Omental fat pad (tissue), 4 donors: ENCODE results near the gene HOPX. TPM values are rescaled to one million over a fixed set of nuclear protein-coding genes. Genes with fewer than 3 reads are reported as not detected.
"Not testable (repeated sequence)": the region's sequence is repeated elsewhere in the genome, so short reads cannot be mapped to it uniquely, and the experiment has no call there.

Experiments
- ATAC-seq: fragments of 150-250 bp; one replicate; pipeline ENCODE4 v1.9.1; 2016; ENCODE audit warnings: mild to moderate bottlenecking, moderate library complexity; ENCODE audit not compliant: low FRiP score
- DNase-seq: peaks from one replicate; pipeline ENCODE4 v3.0.0-alpha.2; 2019; ENCODE audit warnings: low spot score
- total RNA-seq, 4 donors: library from RNA; depleted of rRNA; stranded (reverse); fragments of >200 nt; gene quantifications; one replicate each; pipeline ENCODE4 v1.1.0, GENCODE V29; 2016
- TF ChIP-seq, protein P1 (sequence below), 3 donors: fragments of 450-650 bp; IDR thresholded peaks; one replicate each; pipeline ENCODE4 v1.5.1; 2016 to 2017; ENCODE audit warnings: antibody characterized with exemption in 3 of 3, mild to moderate bottlenecking in 3 of 3, moderate library complexity in 2 of 3

The HOPX gene, protein sequence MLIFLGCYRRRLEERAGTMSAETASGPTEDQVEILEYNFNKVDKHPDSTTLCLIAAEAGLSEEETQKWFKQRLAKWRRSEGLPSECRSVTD
- total RNA-seq: 1 to 10 TPM; 2.4 to 6.8 (median 4.1) TPM

GRCh38 chr4:56681158-56681852 lies at the start of gene HOPX:
TSS of gene HOPX (minus strand) at chr4:56681296. CDS start at chr4:56657816, 23,480 bp downstream.
- TF ChIP-seq, protein P1, sequence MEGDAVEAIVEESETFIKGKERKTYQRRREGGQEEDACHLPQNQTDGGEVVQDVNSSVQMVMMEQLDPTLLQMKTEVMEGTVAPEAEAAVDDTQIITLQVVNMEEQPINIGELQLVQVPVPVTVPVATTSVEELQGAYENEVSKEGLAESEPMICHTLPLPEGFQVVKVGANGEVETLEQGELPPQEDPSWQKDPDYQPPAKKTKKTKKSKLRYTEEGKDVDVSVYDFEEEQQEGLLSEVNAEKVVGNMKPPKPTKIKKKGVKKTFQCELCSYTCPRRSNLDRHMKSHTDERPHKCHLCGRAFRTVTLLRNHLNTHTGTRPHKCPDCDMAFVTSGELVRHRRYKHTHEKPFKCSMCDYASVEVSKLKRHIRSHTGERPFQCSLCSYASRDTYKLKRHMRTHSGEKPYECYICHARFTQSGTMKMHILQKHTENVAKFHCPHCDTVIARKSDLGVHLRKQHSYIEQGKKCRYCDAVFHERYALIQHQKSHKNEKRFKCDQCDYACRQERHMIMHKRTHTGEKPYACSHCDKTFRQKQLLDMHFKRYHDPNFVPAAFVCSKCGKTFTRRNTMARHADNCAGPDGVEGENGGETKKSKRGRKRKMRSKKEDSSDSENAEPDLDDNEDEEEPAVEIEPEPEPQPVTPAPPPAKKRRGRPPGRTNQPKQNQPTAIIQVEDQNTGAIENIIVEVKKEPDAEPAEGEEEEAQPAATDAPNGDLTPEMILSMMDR (IDR thresholded peaks at IDR 0.05): no peak
- ATAC-seq: peak; percentile 84
- no peak for DNase-seq

DNA sequence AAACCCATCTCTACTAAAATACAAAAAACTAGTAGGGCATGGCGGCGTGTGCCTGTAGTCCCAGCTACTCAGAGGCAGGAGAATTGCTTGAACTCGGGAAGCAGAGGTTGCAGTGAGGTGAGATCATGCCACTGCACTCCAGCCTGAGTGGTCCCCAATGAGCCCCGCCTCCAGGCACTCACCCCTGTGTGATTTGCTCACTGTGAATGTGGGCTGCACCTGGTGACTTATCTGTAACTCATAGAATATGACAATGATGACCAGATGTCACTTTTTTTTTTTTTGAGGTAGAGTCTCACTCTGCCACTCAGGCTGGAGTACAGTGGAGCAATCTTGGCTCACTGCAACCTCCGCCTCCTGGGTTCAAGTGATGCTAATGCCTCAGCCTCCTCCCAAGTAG lies 49.0 kb upstream of the HOPX start:
- DNase-seq (no peak), ATAC-seq (no peak)
- TF ChIP-seq, protein P1 (IDR thresholded peaks at IDR 0.05): no peak

DNA sequence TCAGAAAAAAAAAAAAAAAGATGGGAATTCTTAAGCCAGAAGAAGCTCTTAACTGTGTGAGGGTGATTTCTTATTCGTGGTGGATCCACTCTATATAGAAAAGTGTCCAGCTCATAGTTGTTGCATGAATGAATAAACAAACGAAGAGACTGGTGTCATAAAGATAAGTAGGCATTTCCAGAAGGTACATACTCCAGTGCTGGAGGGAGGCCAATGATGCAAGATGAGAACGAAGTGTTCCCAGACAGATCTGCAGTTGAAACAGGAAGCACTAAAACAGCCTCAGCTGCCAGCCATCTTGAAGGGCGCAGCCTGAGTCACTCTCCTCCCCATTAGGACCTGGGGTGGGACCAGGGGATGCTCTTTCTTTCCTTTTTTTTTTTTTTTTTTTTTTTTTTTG lies 47.4 kb upstream of the HOPX start:
- peak; percentile 66 for ATAC-seq
- TF ChIP-seq, protein P1 (IDR thresholded peaks at IDR 0.05): no peak
- no peak for DNase-seq

GRCh38 chr4:56727150-56727549 lies 46.1 kb upstream of the HOPX start:
- DNase-seq (no peak), ATAC-seq (no peak)
- TF ChIP-seq, protein P1 (IDR thresholded peaks at IDR 0.05): no peak

GRCh38 chr4:56726593-56726992 lies 45.5 kb upstream of the HOPX start:
- not testable (repeated sequence) for ATAC-seq, DNase-seq

GRCh38 chr4:56723659-56724230 lies 42.6 kb upstream of the HOPX start:
- TF ChIP-seq, protein P1 (IDR thresholded peaks at IDR 0.05): no peak
- DNase-seq: no peak
- ATAC-seq: no peak

- no peak for DNase-seq
- ATAC-seq: no peak
These were observed 42.1 kb upstream of the HOPX start for GRCh38 chr4:56723201-56723605.

More at GRCh38 chr4:56723201-56723605, 42.1 kb upstream of the HOPX start:
- TF ChIP-seq, protein P1 (IDR thresholded peaks at IDR 0.05): no peak
